Fibroblast of peridontal ligament (primary cell): ENCODE measurements around the gene ELMO1.

Experiments used
- DNase-seq: peaks from one replicate; pipeline ENCODE4 v3.0.0-alpha.2; 2010; ENCODE audit errors: extremely low read depth

ELMO1 gene

DNA sequence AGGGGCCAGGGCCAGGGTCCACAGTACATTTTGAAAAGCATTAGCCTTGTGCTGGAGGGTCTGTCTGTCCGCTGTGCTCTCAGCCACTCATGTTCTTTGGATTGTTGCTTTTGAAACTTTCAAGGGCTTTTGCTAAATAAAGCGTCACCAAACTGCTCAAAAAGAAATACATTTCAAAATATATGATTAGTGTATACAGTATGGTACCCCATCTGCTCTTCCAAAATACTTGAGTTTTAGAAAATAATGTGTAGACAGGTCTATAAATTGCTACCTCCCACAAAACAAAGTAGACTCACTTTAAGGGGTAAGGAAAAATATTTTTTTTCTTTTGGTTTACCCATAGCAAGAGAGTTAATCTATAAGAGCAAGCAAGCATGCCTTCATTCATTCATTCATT lies 530.1 kb downstream of the ELMO1 start:
- DNase-seq: no peak

DNA sequence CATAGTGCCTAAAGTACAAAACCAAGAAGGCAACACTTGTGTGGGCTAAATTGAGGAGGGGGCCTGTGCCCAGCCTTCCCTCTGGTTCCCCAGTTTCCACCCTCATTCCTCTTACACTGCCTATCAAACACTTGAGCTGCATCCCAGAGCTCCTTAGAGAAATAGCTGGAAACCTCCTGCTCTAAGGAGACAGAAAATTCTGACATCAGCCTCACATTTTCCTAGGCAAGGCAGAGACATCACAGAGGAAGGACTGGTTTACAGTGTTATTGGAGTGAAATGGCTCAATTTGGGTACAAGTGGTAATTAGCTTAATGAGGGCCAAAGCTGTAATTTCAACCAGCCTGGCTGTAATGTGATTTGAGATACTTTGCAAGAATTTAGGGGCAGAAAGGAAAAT lies 532.0 kb downstream of the ELMO1 start:
- DNase-seq: no peak

DNA sequence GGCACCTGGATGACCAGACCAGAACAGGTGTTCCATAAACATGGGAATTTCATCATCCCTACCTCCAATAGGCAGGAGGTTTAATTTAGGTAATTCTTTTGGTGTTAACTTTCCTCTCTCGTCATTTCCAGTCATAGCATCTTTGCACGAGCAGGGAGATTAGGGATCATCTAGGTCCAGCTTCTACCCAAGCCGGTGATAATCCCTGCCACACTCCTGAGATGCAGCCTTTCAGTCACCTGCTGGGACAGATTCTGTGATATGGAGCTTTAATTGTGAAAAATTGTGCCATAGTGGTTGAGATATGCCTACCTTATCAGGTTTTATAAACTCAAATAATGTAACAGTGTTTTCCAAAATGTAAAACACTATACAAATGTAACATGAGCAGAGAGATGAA lies 532.5 kb downstream of the ELMO1 start:
- DNase-seq: no peak

DNA sequence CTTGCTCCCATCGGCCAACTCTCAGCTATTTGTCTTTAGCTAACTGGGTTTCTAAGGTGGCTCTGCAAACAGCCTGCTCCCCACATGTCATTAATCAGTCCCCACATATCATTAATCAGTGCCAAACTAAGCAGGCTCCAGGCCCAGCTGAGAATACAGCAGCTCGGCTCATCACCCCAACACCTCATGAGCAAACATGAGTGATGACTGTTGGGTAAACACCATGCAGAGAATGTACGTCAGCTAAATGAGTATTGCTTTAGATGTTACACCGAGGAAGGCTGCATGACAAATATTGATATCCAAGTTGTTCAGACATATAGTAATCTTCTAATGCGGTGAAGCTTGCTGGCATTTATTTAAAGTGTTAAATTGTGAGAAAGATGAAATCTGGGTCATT lies 536.9 kb downstream of the ELMO1 start:
- DNase-seq: no peak

DNA sequence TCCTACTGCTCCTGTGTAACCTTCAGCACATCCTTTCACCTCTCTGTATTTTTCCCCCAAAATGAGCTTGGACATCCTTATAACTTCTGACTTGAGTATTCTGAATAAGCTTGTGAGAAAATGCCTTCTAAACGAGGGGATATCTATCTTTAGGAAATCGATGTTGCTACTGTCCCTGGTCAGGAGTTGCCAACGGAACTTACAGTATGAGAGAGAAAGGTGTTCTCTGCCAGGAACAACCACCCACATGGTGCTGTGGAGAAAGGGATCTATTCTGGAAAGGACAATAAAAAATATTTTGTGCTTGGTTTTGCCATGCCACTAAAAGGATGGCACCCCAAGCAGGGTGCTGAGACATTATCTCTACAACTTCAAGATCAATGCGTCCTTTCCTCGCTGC lies 537.8 kb downstream of the ELMO1 start:
- DNase-seq: no peak

DNA sequence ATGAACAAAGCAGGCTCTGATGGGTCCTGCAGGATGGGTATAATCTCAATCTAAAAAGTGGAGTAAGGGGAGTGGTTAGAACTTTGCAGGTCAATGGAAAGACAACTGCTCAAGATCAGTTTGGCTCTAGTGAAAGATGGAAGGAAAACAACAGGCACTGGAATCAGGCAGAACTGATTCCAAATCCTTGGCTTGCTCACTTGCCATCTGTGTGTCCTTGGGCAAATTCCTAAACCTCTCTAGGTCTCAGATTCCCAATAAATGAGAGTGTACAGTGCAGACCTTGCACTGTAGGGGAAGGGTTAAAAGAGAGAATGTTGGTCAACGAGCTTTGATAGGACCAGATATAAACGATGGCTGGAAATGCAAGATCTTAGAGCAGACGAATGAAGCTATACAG lies 538.3 kb downstream of the ELMO1 start:
- no peak for DNase-seq

DNA sequence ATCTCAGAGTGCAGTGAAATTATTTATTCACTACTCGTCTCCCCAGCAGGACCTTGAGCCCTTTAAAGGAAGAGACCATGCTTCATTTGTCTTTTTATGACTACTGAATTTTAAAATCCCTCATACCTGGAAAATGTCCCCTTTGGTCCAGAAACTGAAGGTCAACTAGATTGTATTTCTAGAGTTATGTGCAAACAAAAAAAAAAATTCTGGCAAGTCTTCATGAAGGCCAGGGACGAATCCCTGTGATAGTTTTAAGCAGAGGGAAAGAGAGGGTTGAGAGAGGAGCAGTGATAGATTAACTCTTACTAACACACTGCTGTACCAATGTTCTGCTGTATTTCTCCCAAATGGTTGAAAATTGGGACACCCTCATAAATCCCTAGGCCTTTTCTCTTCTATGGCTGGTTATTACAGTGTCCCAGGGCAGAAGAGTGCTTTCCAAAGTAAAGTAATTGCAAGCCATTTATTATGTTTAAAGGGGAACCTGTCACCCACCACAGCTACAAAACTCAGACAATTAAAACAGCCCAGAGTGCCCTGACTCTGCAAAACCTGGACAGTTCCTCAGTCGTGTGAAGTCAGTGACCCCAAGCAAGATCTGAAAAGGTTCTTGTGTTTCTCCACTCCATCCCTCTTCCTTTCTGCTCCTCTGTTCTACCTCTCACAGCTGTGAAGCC lies 541.6 kb downstream of the ELMO1 start:
- no peak for DNase-seq

DNA sequence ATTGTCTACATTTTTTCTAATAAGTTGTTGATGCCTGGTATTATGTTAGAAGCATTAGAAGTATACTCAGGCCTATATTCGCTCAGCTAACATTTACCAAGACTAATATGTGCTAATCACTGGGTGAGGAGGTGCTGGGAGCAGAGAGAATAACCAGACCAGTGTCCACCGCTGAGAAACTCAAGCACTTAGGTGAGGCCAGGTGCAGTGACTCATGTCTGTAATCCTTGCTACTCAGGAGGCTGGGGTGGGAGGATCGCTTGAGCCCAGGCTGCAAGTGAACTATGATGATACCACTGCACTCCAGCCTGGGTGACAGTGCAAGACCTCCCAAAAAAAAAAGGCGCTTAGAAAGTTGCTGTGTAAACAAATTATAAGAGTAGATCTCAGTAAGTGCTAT lies 542.2 kb downstream of the ELMO1 start:
- no peak for DNase-seq

DNA sequence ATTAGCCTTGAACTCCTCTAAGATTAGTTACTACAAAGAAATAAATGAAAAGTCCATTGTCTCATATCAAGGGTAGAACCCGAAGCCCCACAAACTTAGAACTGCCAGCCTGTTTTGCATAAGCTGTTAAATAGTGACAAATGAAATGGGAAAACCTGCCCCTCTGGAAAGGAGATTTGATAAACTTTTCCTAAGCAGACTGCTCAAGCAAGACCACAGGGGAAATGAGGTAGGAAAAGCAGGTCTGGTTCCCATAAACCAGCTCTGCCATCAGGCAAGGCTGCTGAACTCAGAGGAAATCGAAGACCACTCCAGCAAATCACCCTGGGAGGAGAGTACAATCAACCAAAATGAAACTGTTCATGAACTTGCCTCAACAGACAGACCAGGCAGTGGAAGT lies 542.8 kb downstream of the ELMO1 start:
- no peak for DNase-seq

DNA sequence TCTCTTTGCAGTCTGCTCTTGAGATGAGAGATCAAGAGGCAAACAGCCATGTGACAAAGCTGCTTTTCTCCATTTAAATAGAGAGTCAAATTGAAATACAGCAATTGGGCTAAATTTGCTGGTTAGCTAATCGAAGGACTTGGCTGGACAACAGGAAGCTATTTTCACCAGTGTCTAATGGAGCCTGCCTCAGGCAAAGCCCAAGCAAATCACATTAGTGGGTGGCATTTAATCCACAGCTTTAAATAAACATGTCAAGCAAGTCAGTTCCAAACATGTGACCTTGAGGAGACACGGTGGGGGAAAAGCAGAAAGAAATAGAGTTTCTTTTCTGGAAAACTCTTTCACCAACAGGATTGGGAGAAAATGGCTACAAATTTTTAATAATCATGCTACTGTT lies 543.9 kb downstream of the ELMO1 start:
- no peak for DNase-seq

DNA sequence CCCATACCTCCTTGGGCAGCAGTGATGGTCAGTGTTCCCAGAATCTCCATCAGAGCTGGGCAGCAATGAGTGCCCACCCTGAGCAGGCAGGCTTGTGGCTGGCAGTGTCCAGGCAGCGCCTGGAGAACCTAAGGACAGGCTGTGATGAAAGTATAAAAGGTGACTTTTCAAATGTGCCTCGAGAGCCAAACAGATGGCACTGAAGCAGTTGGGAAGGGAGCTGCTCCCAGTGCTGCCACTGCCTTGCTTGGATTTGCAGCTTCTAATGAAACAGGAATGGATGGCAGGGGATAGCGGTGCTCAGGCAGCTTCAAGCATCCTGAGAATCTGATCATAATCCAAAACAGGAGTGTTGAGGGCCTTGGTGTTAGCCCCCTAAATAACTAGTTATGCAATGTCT lies 544.6 kb downstream of the ELMO1 start:
- DNase-seq: no peak

DNA sequence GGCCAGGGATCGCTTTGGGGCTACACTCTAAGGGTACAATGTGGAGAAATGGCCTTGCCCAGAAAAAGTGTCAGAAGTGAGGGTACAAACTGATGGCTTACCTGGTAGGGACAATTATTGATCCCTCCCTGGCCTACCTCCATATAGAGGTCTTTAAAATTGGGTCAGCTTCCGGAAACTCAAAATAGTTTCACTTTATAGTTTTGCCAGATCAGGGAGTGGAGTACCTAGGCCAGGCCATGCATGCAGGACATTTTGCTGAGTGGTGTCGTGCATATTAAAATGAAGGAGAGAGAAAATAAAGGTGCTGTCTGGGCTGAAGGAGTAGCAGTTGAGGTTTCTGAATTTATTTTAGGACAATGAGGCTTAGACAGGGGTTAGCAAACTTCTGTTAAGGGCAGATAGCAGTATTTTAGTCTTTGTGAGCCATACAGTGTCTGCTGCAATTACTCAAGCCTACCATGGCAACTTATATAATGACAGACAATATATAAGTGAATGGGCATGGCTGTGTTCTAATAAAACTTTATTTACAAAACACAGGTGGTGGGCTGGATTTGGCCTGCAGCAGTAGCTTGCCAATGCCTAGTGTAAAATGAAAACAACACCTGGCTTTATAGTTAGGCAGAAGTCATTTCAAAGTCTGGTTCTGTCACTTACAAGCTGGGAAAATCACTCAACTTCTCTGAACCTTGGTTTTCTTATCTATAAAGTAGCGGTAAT lies 547.5 kb downstream of the ELMO1 start:
- DNase-seq: no peak

DNA sequence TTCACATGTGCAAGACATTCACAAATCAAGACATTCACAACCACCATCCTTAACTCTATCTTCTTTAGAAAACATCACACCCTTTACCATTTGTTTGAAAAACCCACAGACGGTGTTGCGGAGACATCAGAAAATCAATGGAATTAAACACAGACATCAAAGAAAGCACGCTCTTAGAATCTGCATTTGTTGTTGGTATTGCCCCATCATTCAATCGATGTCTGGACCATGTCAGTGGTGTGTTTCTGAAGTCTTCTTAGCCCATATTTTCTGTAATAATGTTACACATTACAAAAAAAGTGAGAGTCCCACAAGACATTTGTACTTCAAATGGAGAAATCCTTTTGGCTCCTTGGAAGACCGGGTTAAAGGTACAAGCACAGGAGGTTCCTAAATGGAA lies 550.5 kb downstream of the ELMO1 start:
- no peak for DNase-seq

DNA sequence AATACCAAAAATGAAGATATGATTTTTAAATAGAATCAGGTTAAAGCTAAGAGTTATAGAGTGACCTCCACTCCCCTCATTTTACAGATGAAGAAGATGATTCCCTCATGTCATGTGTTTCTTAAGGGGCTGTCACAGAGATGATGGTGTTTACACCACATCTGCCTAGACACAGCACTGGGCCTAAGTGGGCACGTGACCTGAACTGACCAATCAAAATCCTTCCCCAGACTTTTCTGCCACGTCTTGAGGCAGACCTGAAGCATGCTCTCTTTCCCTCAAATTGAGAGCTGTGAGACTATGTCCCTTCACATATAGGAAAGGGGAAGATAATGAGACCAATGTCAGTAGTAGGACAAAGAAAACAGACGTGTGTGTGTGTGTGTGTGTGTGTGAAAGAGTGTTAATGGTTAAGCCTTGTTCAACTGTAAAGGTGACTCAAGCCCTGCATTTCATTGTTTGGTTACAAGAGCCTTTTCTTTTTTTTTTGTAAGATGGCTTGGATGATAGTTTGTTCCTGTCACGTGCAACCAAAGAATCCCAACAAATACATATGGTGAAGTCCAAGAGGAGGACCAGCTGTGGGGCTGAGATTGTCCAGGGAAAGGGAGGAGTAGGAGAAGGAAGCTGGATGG lies 551.6 kb downstream of the ELMO1 start:
- DNase-seq: no peak

DNA sequence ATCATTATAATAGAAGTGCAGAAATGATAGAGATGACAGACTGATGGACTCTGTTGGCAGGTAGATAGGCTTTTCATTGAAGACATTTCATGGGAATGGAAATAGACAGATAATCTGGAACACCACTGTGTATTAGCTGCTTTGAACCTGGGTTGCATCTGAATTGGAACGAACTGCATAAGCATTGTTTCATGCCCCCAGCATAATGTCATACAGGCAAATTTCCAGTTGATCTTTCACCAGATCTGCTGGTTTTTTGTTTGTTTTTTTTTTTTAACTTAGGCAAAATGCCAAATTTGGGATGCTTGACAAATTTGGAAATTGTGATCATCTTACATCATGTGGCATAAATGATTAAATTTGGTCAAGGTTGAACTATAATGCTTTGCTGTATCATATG lies 552.2 kb downstream of the ELMO1 start:
- DNase-seq: no peak

DNA sequence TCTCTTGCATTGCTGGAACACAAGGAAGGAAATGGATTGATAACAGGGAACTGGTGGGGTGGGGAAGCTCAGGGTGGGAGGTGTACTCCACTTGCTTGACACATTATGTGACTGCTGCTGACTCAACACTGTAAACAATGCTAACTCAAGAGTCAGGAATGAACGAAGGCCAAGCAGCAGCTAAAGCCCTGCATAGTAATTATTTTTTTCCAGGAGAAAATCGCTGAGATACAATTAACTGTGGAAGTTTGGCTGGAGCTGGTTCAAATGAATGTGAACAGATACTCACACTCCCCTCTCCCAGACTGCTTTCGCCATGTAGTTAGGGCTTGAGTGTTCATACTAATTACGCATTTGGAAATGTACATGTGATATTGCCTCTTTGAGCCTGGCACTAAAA lies 553.5 kb downstream of the ELMO1 start:
- DNase-seq: no peak

DNA sequence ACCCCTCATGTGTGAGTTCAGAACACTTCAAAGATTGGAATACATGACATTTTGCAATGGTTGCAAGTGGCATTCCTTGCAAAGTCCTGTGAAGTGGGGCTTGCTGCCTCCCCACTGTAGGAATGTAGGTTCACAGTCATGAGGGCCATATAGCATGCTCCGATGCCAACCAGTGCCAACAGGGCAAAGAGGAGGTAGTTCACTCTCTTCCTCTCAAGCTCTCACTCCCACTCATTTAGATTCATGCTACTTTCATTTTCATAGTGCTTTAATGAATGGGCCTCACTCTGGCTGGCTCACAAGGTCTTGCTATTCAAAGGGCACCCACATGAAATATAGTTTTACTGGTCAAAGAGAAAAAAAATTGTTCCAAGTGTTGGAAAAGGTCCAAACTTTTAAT lies 554.5 kb downstream of the ELMO1 start:
- DNase-seq: no peak

DNA sequence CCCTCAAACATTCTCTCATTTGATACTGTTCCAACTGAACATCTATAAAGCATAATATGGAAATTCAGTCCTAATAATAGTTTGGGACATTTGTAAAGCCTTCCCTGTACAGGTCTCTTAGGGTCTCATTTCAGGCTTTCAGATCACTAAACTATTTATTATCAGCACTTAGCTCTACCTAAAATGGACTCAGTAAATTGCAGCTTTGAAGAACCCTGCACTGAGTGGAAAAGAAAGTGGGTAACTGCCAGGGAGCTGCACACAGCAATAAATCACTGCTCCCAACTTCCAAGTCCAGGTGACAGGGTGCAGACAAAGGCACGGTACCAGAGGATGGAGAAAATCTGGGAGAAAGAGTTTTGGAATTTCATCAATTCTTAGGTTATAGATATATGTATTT lies 559.5 kb downstream of the ELMO1 start:
- DNase-seq: no peak

DNA sequence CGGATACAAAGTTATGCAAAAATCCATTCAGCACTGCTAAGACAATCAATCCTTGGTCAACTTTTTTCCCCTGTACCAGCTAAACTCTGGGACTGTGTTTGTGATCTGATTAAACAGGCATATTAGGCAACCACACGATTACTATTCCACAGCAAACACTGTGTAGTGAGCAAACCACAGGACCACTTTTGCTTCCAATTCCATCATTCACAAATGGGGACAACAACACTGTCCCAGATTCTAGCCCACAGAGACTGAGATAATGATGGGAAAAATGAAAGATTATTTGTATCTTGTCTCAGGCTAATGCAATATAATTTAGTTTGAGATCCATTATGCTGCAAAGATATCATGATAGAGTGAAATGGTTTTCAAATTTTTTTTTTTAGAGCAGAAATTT lies 560.7 kb downstream of the ELMO1 start:
- DNase-seq: no peak

DNA sequence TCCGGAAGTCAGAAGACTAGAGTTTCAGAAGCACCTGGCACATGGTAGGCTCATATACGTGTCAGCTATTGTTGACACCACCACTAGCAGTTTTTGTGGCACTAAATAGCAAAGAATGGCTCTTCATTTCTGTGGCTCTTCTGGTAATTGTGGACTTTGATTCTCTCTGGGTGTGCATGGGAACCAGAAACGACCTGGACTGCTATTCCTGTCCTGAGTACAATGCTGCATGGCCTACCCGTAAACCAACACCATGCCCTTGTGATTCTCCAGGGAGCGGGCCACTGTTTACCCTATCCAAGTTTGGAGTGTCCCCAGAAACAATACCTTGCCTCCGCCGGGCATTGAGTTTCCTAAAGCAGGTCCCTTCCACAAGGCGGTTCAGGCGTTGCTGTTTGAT lies 561.4 kb downstream of the ELMO1 start:
- no peak for DNase-seq

DNA sequence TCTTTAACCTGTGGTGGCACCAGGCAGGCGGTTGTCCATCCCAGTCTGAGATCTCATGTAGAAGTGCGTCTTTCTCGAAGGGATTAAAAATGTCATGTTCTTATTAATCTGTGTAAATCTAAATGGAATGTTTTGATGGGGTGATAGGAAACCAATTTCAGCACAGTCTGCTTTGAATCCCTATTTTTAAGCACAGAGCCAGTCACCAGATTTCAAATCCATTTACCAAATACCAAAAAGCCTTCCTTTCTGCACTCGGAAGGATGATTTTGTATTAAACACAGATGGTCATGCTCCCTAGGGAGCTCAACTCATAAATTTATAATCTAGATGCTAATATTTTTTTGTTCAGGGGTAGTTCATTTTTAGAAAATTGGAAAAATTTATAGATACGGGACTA lies 563.8 kb downstream of the ELMO1 start:
- no peak for DNase-seq

DNA sequence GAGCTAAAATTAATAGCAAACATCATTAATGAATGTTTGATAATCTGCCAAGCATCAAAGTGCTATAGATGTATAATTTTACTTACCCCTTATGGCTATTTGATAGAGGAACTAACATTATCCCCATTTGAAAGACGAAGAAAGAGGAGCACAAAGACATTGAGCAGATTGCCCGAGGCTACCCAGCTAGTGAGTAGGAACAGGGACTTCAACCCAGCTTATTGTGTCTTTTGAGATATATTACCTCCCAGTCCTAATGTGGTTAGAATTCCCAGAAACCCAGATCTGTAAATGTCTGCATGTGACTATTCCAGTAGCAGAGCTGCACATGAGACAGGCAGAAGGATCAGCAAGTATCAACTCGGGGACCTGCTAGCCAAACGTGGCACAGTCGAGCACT lies 564.3 kb downstream of the ELMO1 start:
- no peak for DNase-seq

DNA sequence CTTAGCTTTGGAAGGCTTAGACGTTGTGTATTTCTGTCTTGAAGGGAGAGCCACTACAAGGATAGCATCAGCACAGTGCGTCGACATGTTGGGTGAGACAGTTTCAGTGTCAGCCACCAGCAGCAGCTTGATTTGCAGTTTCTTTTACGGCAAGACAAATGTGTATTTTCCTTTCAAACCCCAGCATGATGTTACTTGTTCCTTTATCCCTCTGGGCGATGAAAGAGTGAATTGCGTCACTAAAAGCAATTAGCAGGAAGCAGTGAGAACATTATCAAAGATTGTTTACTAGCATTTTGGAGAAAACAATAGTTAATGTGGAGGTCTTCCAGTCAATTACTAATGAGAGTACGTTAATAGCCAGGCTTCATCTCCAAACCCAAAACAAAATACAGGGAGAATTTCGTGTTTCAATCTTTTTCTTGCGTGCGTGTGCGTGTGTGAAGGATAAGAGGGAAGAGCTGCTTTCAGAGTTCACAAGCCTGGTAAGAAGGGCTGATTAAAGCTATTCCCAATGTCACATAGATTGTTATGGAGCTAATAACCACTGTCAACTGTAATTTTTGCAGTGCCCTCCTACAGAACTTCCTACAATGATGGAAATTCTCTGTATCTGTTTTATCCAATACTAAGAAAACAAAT lies 567.3 kb downstream of the ELMO1 start:
- DNase-seq: no peak
